ENCODE measurements around the gene SPDL1. TPM values are rescaled to one million over a fixed set of nuclear protein-coding genes. Genes with fewer than 3 reads are reported as not detected.

The SPDL1 gene
- total RNA-seq, 1 experiment from 2014 or later, result 72.6 TPM

DNA sequence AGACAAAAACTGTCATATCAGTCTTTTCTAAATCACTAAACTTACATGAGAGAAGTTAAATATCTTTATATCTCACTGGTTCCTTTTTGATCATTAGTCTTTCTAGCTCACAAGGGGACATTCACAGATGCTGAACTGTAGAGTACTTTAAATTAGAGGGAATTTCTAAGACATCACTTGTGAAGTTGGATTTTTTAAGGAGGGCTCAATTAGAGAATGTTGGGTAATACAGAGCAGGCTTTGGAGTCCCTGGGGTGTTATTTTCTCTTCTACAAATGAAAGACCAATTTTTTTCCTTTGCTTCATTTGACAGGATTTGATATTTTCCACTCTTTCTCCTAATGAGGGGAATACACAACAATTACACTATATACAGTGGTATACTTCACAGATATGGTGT lies 48.6 kb upstream of the SPDL1 start:
- DNase-seq (ENCODE audit: low read depth, low spot score) (no peak), ATAC-seq (no peak)
- Histone ChIP-seq H3K27me3 (ENCODE audit: control insufficient read depth, insufficient read depth, low read length) (no peaks in the 10 kb centered on the region), H3K36me3 (ENCODE audit: control insufficient read depth, insufficient read depth, low read length) (no peaks in the 10 kb centered on the region), H3K9me3 (ENCODE audit: control insufficient read depth, insufficient read depth, low read depth, low read length) (no peaks in the 10 kb centered on the region), H3K4me3 (ENCODE audit: low read depth in 2 of 2, low read length in 2 of 2) (no peak overlapping the region), H3K27ac (ENCODE audit: low read length) (no peak overlapping the region), H3K4me1 (ENCODE audit: control insufficient read depth, insufficient read depth, low read length) (no peaks in the 10 kb centered on the region)
- intact Hi-C loops (cut with micrococcal nuclease; ENCODE audit: unreplicated experiment) (no loop called here), in situ Hi-C loops (cut with HindIII; ENCODE audit: low pct_unique_long_range_greater_than_20kb, low sequenced_read_pairs) (no loop called here)
- TF ChIP-seq SIN3A (IDR thresholded peaks at IDR 0.05; ENCODE audit: borderline replicate concordance, insufficient read depth, low read depth, low read length), result no peak
- no peak for TF ChIP-seq TCF7L2 (IDR thresholded peaks at IDR 0.05; ENCODE audit: low read depth, low read length)
- no peak for TF ChIP-seq POLR2AphosphoS5 (IDR thresholded peaks at IDR 0.05; ENCODE audit: low read depth, low read length)
- TF ChIP-seq, protein P1, sequence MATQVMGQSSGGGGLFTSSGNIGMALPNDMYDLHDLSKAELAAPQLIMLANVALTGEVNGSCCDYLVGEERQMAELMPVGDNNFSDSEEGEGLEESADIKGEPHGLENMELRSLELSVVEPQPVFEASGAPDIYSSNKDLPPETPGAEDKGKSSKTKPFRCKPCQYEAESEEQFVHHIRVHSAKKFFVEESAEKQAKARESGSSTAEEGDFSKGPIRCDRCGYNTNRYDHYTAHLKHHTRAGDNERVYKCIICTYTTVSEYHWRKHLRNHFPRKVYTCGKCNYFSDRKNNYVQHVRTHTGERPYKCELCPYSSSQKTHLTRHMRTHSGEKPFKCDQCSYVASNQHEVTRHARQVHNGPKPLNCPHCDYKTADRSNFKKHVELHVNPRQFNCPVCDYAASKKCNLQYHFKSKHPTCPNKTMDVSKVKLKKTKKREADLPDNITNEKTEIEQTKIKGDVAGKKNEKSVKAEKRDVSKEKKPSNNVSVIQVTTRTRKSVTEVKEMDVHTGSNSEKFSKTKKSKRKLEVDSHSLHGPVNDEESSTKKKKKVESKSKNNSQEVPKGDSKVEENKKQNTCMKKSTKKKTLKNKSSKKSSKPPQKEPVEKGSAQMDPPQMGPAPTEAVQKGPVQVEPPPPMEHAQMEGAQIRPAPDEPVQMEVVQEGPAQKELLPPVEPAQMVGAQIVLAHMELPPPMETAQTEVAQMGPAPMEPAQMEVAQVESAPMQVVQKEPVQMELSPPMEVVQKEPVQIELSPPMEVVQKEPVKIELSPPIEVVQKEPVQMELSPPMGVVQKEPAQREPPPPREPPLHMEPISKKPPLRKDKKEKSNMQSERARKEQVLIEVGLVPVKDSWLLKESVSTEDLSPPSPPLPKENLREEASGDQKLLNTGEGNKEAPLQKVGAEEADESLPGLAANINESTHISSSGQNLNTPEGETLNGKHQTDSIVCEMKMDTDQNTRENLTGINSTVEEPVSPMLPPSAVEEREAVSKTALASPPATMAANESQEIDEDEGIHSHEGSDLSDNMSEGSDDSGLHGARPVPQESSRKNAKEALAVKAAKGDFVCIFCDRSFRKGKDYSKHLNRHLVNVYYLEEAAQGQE (IDR thresholded peaks at IDR 0.05; ENCODE audit: insufficient read depth in 1 of 2, low read depth in 2 of 2, low read length in 1 of 2), result no peak
- TF ChIP-seq, protein P2, sequence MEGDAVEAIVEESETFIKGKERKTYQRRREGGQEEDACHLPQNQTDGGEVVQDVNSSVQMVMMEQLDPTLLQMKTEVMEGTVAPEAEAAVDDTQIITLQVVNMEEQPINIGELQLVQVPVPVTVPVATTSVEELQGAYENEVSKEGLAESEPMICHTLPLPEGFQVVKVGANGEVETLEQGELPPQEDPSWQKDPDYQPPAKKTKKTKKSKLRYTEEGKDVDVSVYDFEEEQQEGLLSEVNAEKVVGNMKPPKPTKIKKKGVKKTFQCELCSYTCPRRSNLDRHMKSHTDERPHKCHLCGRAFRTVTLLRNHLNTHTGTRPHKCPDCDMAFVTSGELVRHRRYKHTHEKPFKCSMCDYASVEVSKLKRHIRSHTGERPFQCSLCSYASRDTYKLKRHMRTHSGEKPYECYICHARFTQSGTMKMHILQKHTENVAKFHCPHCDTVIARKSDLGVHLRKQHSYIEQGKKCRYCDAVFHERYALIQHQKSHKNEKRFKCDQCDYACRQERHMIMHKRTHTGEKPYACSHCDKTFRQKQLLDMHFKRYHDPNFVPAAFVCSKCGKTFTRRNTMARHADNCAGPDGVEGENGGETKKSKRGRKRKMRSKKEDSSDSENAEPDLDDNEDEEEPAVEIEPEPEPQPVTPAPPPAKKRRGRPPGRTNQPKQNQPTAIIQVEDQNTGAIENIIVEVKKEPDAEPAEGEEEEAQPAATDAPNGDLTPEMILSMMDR (IDR thresholded peaks at IDR 0.05), result no peak
- ChIA-PET CTCF (no interaction called here), POLR2A (no interaction called here)
- no TSS peak for BruUV-seq (replicated peaks)

DNA sequence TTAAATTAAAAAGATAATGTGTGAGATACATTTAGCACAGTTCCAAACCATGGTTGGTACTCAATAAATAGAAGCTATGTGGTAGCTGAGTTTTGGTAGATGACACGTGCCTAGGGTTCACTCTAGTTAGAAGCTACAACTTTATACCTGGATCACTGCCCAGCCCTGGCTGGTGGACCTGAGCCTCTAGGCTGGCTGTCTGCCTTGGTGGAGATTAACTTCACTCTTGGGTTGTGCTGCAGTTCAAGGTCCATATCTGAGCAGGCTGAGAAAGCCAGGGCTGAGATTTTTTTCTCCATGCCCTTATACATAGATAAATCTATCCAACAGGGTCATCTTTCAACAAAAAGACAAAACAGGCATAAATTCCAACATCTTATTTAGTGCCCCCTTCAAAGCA lies 44.6 kb upstream of the SPDL1 start:
- CTCF ChIA-PET, result no interaction called here
- no TSS peak for BruUV-seq (replicated peaks)
- in situ Hi-C loops (cut with HindIII; ENCODE audit: low pct_unique_long_range_greater_than_20kb, low sequenced_read_pairs), result no loop called here

More for the DNA sequence above, 44.6 kb upstream of the SPDL1 start:
- Histone ChIP-seq H3K36me3 (ENCODE audit: control insufficient read depth, insufficient read depth, low read length) (no peaks in the 10 kb centered on the region), H3K27ac (ENCODE audit: low read length) (no peak overlapping the region), H3K4me3 (ENCODE audit: low read depth in 2 of 2, low read length in 2 of 2) (no peak overlapping the region), H3K4me1 (ENCODE audit: control insufficient read depth, insufficient read depth, low read length) (no peaks in the 10 kb centered on the region), H3K9me3 (ENCODE audit: control insufficient read depth, insufficient read depth, low read depth, low read length) (no peaks in the 10 kb centered on the region; the same call in 1 of the 2 replicates), H3K27me3 (ENCODE audit: control insufficient read depth, insufficient read depth, low read length) (no peaks in the 10 kb centered on the region)
- no peak for ATAC-seq
- intact Hi-C loops (cut with micrococcal nuclease; ENCODE audit: unreplicated experiment), result no loop called here
- TF ChIP-seq SIN3A (IDR thresholded peaks at IDR 0.05; ENCODE audit: borderline replicate concordance, insufficient read depth, low read depth, low read length), result no peak
- TF ChIP-seq, protein P1 (IDR thresholded peaks at IDR 0.05; ENCODE audit: insufficient read depth in 1 of 2, low read depth in 2 of 2, low read length in 1 of 2), result no peak
- TF ChIP-seq, protein P2 (IDR thresholded peaks at IDR 0.05), result no peak
- no peak for TF ChIP-seq POLR2AphosphoS5 (IDR thresholded peaks at IDR 0.05; ENCODE audit: low read depth, low read length)
- POLR2A ChIA-PET, result interaction anchor here (0.6 kb wide), 1 partner anchor 887 kb away, joined by 7 read pairs; no protein-coding TSS in a partner anchor
- no peak for DNase-seq (ENCODE audit: low read depth, low spot score)

Measured in Panc1 (cell line).